Osteoblast (primary cell): Measurements from ENCODE around the gene COX6B2. TPM values are rescaled to one million over a fixed set of nuclear protein-coding genes. Genes with fewer than 3 reads are reported as not detected.

Experiments used
- DNase-seq: peaks from one replicate; pipeline ENCODE4 v3.0.0; 2011; ENCODE audit warnings: low spot score, mixed read lengths; ENCODE audit not compliant: insufficient read length; ENCODE audit errors: missing footprints
- H2AFZ ChIP-seq: 2 replicates; pipeline ENCODE4 v1.6.0; 2011; ENCODE audit warnings: mild to moderate bottlenecking, low read length
- H3K27ac ChIP-seq: 2 replicates; pipeline ENCODE4 v1.5.1; 2011; ENCODE audit warnings: mild to moderate bottlenecking, low read depth, low read length, moderate library complexity
- H3K27me3 ChIP-seq: 2 replicates; pipeline ENCODE4 v1.6.0; 2012; ENCODE audit warnings: mild to moderate bottlenecking, control low read depth, inconsistent platforms, low read length, moderate library complexity; ENCODE audit not compliant: insufficient read depth
- H3K36me3 ChIP-seq: 2 replicates; pipeline ENCODE4 v1.5.1; 2011; ENCODE audit warnings: mild to moderate bottlenecking, low read length, control low read depth, moderate library complexity; ENCODE audit not compliant: insufficient read depth
- H3K4me1 ChIP-seq: 2 replicates; pipeline ENCODE4 v1.5.1; 2011; ENCODE audit warnings: mild to moderate bottlenecking, low read length, control low read depth, moderate library complexity; ENCODE audit not compliant: insufficient read depth
- H3K4me2 ChIP-seq: 2 replicates; pipeline ENCODE4 v1.6.0; 2011; ENCODE audit warnings: mild to moderate bottlenecking, low read length; ENCODE audit not compliant: insufficient read depth
- H3K4me3 ChIP-seq: fragments of 200-600 bp; sonication (generic); 3 replicates; pipeline ENCODE4 v1.5.1; 2012; ENCODE audit warnings: mild to moderate bottlenecking, low read length, inconsistent platforms; ENCODE audit not compliant: insufficient read depth
- H3K79me2 ChIP-seq: 2 replicates; pipeline ENCODE4 v1.6.0; 2012; ENCODE audit warnings: mild to moderate bottlenecking, low read length, control low read depth, inconsistent platforms; ENCODE audit not compliant: insufficient read depth
- H3K9me3 ChIP-seq: 2 replicates; pipeline ENCODE4 v1.5.1; 2011; ENCODE audit warnings: low read depth, low read length, control low read depth
- H4K20me1 ChIP-seq: 2 replicates; pipeline ENCODE4 v1.6.0; 2012; ENCODE audit warnings: mild to moderate bottlenecking, low read length, control low read depth; ENCODE audit not compliant: insufficient read depth
- CTCF ChIP-seq: IDR thresholded peaks from 2 replicates; pipeline ENCODE4 v1.5.1; 2011; ENCODE audit warnings: mild to moderate bottlenecking, low read depth, low read length, moderate library complexity; ENCODE audit errors: extremely low read depth
- total RNA-seq: library from RNA; depleted of rRNA; stranded (reverse); fragments of >200 nt; gene quantifications from 2 replicates; pipeline ENCODE4 v1.2.3, GENCODE V29; 2012

COX6B2 gene
- total RNA-seq, 1 donor = not detected

- H3K4me3 ChIP-seq = no peak overlapping the region
- H3K27ac ChIP-seq = no peak overlapping the region
- H3K79me2 ChIP-seq = peaks cover 9% of the 10 kb centered on the region
- no peak overlapping the region for H2AFZ ChIP-seq
- H3K9me3 ChIP-seq = no peaks in the 10 kb centered on the region
- H3K4me1 ChIP-seq = no peaks in the 10 kb centered on the region
- H3K27me3 ChIP-seq = no peaks in the 10 kb centered on the region
- H4K20me1 ChIP-seq = peaks cover 37% of the 10 kb centered on the region
- H3K36me3 ChIP-seq = peaks cover 28% of the 10 kb centered on the region
- TF ChIP-seq CTCF = no peak
- DNase-seq = peak; percentile 61
- no peak overlapping the region for H3K4me2 ChIP-seq
These were observed 43.8 kb upstream of the COX6B2 start for GRCh38 chr19:55398200-55398925.

GRCh38 chr19:55392820-55393761, 38.6 kb upstream of the COX6B2 start:
- Histone ChIP-seq H4K20me1 (peaks cover 41% of the 10 kb centered on the region), H3K27ac (no peak overlapping the region)

GRCh38 chr19:55391702-55392615, 37.4 kb upstream of the COX6B2 start:
- H4K20me1 ChIP-seq = peaks cover 52% of the 10 kb centered on the region
- H3K79me2 ChIP-seq = peaks cover 43% of the 10 kb centered on the region
- H3K9me3 ChIP-seq = no peaks in the 10 kb centered on the region
- no peak for TF ChIP-seq CTCF
- DNase-seq = peak; percentile 58
- no peak overlapping the region for H3K4me3 ChIP-seq
- H2AFZ ChIP-seq = no peak overlapping the region
- peaks cover 52% of the 10 kb centered on the region for H3K36me3 ChIP-seq
- H3K4me2 ChIP-seq = no peak overlapping the region
- H3K27me3 ChIP-seq = no peaks in the 10 kb centered on the region
- peaks cover 18% of the 10 kb centered on the region for H3K4me1 ChIP-seq
- no peak overlapping the region for H3K27ac ChIP-seq

More at GRCh38 chr19:55392820-55393761, 38.6 kb upstream of the COX6B2 start:
- H3K4me2 ChIP-seq = no peak overlapping the region
- H3K9me3 ChIP-seq = no peaks in the 10 kb centered on the region
- peaks cover 32% of the 10 kb centered on the region for H3K79me2 ChIP-seq
- DNase-seq = peak; percentile 66
- no peak overlapping the region for H3K4me3 ChIP-seq
- no peaks in the 10 kb centered on the region for H3K27me3 ChIP-seq
- H3K4me1 ChIP-seq = peaks cover 6% of the 10 kb centered on the region
- TF ChIP-seq CTCF = no peak
- peaks cover 40% of the 10 kb centered on the region for H3K36me3 ChIP-seq
- no peak overlapping the region for H2AFZ ChIP-seq
